GM12878 (cell line): Measurements from ENCODE around the gene EBF3. TPM values are rescaled to one million over a fixed set of nuclear protein-coding genes. Genes with fewer than 3 reads are reported as not detected.

Experiments used
- ATAC-seq: fragments of 200-7000 bp; cut with Tn5 transposase; 3 replicates; pipeline ENCODE4 v1.9.1; 2020; ENCODE audit warnings: mild to moderate bottlenecking, moderate library complexity
- BruUV-seq: library from RNA; stranded (reverse); fragments of 400-500 nt; replicated peaks from 2 replicates; lab custom pipeline; 2021; lab: Mats Ljungman, UMichigan
- CTCF ChIA-PET: fragments of 300-600 bp; sonication (Branson Sonifier 250); formaldehyde crosslinking; extraction: SDS; loops from one replicate; lab custom pipeline; 2021; ENCODE audit warnings: inconsistent platforms; lab: Yijun Ruan, JAX
- POLR2A ChIA-PET: fragments of 350-600 bp; formaldehyde crosslinking; extraction: SDS; loops from one replicate; lab custom pipeline; 2021; ENCODE audit warnings: inconsistent platforms; lab: Charles Lee
- RAD21 ChIA-PET: fragments of 300-600 bp; sonication (Branson Sonifier 250); formaldehyde crosslinking; loops from one replicate; lab custom pipeline; 2023; ENCODE audit warnings: antibody characterized with exemption; ENCODE audit not compliant: unreplicated experiment; lab: Charles Lee
- SMC1A ChIA-PET: fragments of 300-600 bp; sonication (Branson Sonifier 250); formaldehyde crosslinking; loops from one replicate; lab custom pipeline; 2023; ENCODE audit not compliant: unreplicated experiment, uncharacterized antibody; lab: Charles Lee
- DNase-seq: peaks from one replicate; pipeline ENCODE4 v3.0.0-alpha.2; 2011; ENCODE audit warnings: low read depth, low spot score
- FAIRE-seq: peaks from 3 replicates; lab custom pipeline; 2011; peaks lifted over from hg19 to GRCh38; lab: Jason Lieb, UNC
- H2AFZ ChIP-seq: 2 replicates; pipeline ENCODE4 v1.6.0; 2011; ENCODE audit warnings: low read depth, low read length, control low read depth; ENCODE audit not compliant: control insufficient read depth
- H3K27ac ChIP-seq: 2 replicates; pipeline ENCODE4 v1.5.1; 2011; ENCODE audit warnings: control low read depth; ENCODE audit not compliant: control insufficient read depth, insufficient read depth
- H3K27me3 ChIP-seq, 2 experiments: replicated peaks in 1 of 2; 2 replicates each; pipeline versions ENCODE4 v1.6.0 to v1.6.1; 2011; ENCODE audit warnings: low read length in 1 of 2; ENCODE audit not compliant: control insufficient read depth in 2 of 2, insufficient read depth in 2 of 2
- H3K36me3 ChIP-seq, 2 experiments: 2 replicates each; pipeline ENCODE4 v1.5.1; 2011; ENCODE audit warnings: low read length in 1 of 2; ENCODE audit not compliant: control insufficient read depth in 2 of 2, insufficient read depth in 2 of 2
- H3K4me1 ChIP-seq: 2 replicates; pipeline ENCODE4 v1.6.1; 2011; ENCODE audit warnings: mild to moderate bottlenecking, low read length, moderate library complexity, mixed read lengths; ENCODE audit not compliant: control insufficient read depth, insufficient read depth
- H3K4me2 ChIP-seq: 2 replicates; pipeline ENCODE4 v1.6.0; 2011; ENCODE audit warnings: control low read depth; ENCODE audit not compliant: control insufficient read depth, insufficient read depth
- H3K4me3 ChIP-seq: fragments of 200-600 bp; sonication (generic); 2 replicates; pipeline ENCODE4 v1.5.1; 2016
- H3K79me2 ChIP-seq: 2 replicates; pipeline ENCODE4 v1.6.0; 2011; ENCODE audit warnings: low read length; ENCODE audit not compliant: control insufficient read depth, insufficient read depth
- H3K9ac ChIP-seq: 2 replicates; pipeline ENCODE4 v1.8.0; 2011; ENCODE audit warnings: low read length, control low read depth, mixed read lengths; ENCODE audit not compliant: control insufficient read depth, insufficient read depth
- H3K9me3 ChIP-seq: replicated peaks from 3 replicates; pipeline ENCODE4 v1.5.1; 2011; ENCODE audit warnings: mild to moderate bottlenecking, low read length; ENCODE audit not compliant: control insufficient read depth, insufficient read depth
- H4K20me1 ChIP-seq: 2 replicates; pipeline ENCODE4 v1.6.0; 2011; ENCODE audit not compliant: control insufficient read depth, insufficient read depth
- E2F4 ChIP-seq: IDR thresholded peaks from 2 replicates; pipeline ENCODE4 v1.6.1; 2012; ENCODE audit warnings: low read depth, low read length, improper control_type of control experiment
- EZH2 ChIP-seq: IDR thresholded peaks from 2 replicates; pipeline ENCODE4 v1.6.1; 2012; ENCODE audit warnings: low read depth, mild to moderate bottlenecking, control low read depth, inconsistent platforms, low read length, borderline replicate concordance; ENCODE audit not compliant: control insufficient read depth
- GATAD2B ChIP-seq: fragments of 450-650 bp; conservative IDR thresholded peaks from 2 replicates; pipeline ENCODE4 v1.6.1; 2017; ENCODE audit warnings: low read depth, mild to moderate bottlenecking, moderate library complexity
- HDGF ChIP-seq: fragments of 450-650 bp; IDR thresholded peaks from 2 replicates; pipeline ENCODE4 v1.6.1; 2016; ENCODE audit warnings: antibody characterized with exemption
- HSF1 ChIP-seq: fragments of 150-350 bp; IDR thresholded peaks from 2 replicates; pipeline ENCODE4 v1.6.1; 2014; ENCODE audit warnings: mild to moderate bottlenecking, low read depth, low read length
- JUNB ChIP-seq: IDR thresholded peaks from 2 replicates; pipeline ENCODE4 v1.6.1; 2016; ENCODE audit warnings: antibody characterized with exemption, mild to moderate bottlenecking
- POLR2AphosphoS2 ChIP-seq: IDR thresholded peaks from 2 replicates; pipeline ENCODE4 v1.6.1; 2011; ENCODE audit warnings: low read depth, mild to moderate bottlenecking, low read length, improper control_type of control experiment, moderate library complexity
- RELA ChIP-seq: fragments of 450-650 bp; IDR thresholded peaks from 2 replicates; pipeline ENCODE4 v1.8.0; 2014; ENCODE audit warnings: borderline replicate concordance; ENCODE audit not compliant: partially characterized antibody
- RFX5 ChIP-seq: IDR thresholded peaks from 2 replicates; pipeline ENCODE4 v1.6.1; 2011; ENCODE audit warnings: low read depth, low read length, improper control_type of control experiment
- SMC3 ChIP-seq: IDR thresholded peaks from 2 replicates; pipeline ENCODE4 v1.6.1; 2011; ENCODE audit warnings: low read length, improper control_type of control experiment, borderline replicate concordance
- SP1 ChIP-seq: IDR thresholded peaks from one replicate; pipeline ENCODE4 v1.6.1; 2011; ENCODE audit warnings: low read depth, low read length
- ZNF217 ChIP-seq: fragments of 450-650 bp; IDR thresholded peaks from 2 replicates; pipeline ENCODE4 v1.6.1; 2017; ENCODE audit warnings: antibody characterized with exemption, mild to moderate bottlenecking
- ZZZ3 ChIP-seq: IDR thresholded peaks from 2 replicates; pipeline ENCODE4 v1.6.1; 2011; ENCODE audit warnings: low read depth; ENCODE audit not compliant: control insufficient read depth, insufficient read length
- WGBS: methylation state at CpG from one replicate; pipeline ENCODE4 v1.1.6; 2016; ENCODE audit warnings: low lambda C conversion rate; ENCODE audit not compliant: insufficient replicate concordance, insufficient coverage; ENCODE audit errors: missing lambda C conversion rate; 5-methylcytosine and 5-hydroxymethylcytosine counted together
- in situ Hi-C: fragments of 300-500 bp; cut with MboI; formaldehyde crosslinking; loops from 9 replicates; pipeline ENCODE4 v1.14.3; 2018; ENCODE audit warnings: mixed read lengths
- intact Hi-C: fragments of 100-400 bp; cut with micrococcal nuclease; formaldehyde crosslinking; loops from one replicate; pipeline ENCODE4 v1.14.2; 2022; ENCODE audit not compliant: unreplicated experiment
- polyA plus RNA-seq, 11 experiments: library from polyadenylated mRNA; depleted of rRNA in 4 of 11; unstranded in 6 of 11; stranded (reverse) in 5 of 11; fragments of >200 nt; fragmentation: Nextera tagmentation in 4 of 11; fragmentation: Illumina TruSeq in 1 of 11; extraction: Ambion mirVana in 4 of 11; extraction: Trizol in 1 of 11; gene quantifications; 1 replicate in 1 of 11; 2 replicates in 10 of 11; pipeline versions ENCODE4 v1.2.1 to v1.2.3, GENCODE V29; 2011 to 2016; ENCODE audit warnings: inconsistent platforms in 2 of 11, missing spikeins in 2 of 11, low read depth in 1 of 11
- total RNA-seq, 4 experiments: library from RNA; depleted of rRNA in 3 of 4; stranded (reverse); fragments of >200 nt in 3 of 4; fragmentation: Illumina TruSeq in 1 of 4; extraction: Trizol in 1 of 4; gene quantifications; 2 replicates each; pipeline versions ENCODE4 v1.2.1 to v1.2.3, GENCODE V29; 2013 to 2021

Gene EBF3
- total and polyA plus RNA-seq, 10 of the 15 experiments (the other 5 are each of a cell fraction or from before 2014, with no cell fraction given) = not detected

DNA sequence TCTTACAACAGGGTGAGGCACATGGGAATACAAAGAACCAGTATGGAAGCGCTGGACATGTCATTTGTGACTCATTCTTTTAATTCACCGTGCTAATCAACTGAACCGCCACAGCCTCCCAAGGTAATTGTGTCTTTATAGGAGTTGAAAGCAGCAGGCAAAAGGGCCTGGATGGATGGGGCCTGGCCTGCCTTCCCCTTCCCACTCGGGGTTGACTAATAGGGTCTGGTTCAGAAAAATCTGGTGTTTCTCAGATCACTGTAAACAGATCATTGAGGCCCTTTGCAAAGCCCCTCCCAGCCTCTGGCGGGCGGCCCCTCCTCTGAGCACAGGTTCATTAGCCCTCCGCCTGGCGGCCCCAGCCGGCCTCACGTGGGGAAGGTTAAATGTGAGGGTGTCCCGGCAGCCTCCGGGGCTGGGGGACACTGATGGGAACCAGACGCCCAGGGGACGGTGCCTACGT is 100.8 kb downstream of the EBF3 start (continued):
- TF ChIP-seq ZZZ3 (no peak), SMC3 (no peak), EZH2 (no peak), HDGF (no peak), JUNB (no peak), SP1 (no peak), POLR2AphosphoS2 (no peak)

DNA sequence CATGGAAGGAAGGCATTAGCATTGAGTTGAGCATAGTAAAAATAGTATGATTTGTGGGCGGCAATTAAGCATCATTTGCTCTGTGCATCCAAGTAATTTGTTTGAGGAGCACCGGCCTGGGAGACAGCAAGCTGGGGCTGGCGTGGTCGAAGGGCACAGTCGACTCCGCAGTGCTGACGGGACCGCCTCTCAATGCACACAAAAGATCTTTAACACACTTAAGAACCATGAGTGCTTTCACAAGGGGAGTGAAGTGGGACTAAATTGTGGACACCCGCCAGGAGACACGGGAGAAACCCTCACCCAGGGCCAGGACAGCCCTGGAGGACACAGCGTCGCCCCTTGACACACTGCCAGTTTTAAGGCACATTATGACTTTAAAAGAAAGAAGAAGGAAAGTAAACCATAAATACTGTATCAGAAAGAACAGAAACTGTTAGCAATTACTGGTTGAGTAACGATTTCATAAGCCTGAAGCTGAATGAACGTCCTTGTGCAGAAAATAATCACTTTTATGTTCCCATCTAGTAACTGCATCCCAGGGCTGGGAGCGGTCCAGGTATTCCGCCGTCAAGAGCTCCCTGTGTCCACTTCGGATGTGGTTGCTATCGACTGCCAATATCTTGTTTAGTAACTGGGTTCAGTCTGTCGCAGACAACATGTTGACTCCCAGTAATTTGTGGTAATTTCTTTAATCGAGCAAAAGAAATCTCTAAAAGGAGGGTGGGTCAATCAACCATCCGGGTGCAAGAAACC is 102.1 kb downstream of the EBF3 start:
- POLR2A ChIA-PET = no interaction called here
- Histone ChIP-seq H3K4me3 (no peak overlapping the region), H3K9me3 (no peaks in the 10 kb centered on the region), H2AFZ (no peak overlapping the region), H3K9ac (no peak overlapping the region), H4K20me1 (no peaks in the 10 kb centered on the region), H3K36me3 (no peaks in the 10 kb centered on the region), H3K4me2 (no peak overlapping the region), H3K27me3 (no peaks in the 10 kb centered on the region)
- ATAC-seq (no peak), DNase-seq (no peak)
- in situ Hi-C loops = no loop called here
- RAD21 ChIA-PET = no interaction called here
- BruUV-seq = no TSS peak
- WGBS = 69% methylated on average over 21 of the region's 22 CpGs
- SMC1A ChIA-PET = no interaction called here
- no peak for TF ChIP-seq GATAD2B
- TF ChIP-seq HSF1 = no peak
- TF ChIP-seq ZNF217 = no peak
- TF ChIP-seq RFX5 = no peak
- no peak for TF ChIP-seq RELA
- TF ChIP-seq E2F4 = no peak
- TF ChIP-seq, all 136 proteins: peak for 0
- no peak for FAIRE-seq
- intact Hi-C loops = no loop called here
- Histone ChIP-seq H3K79me2 (no peaks in the 10 kb centered on the region), H3K4me1 (no peaks in the 10 kb centered on the region), H3K27ac (no peak overlapping the region)
- CTCF ChIA-PET = no interaction called here
